ENCODE measurements around the gene TST. TPM values are rescaled to one million over a fixed set of nuclear protein-coding genes. Genes with fewer than 3 reads are reported as not detected.

The TST gene
- polyA plus RNA-seq, 1 of the 3 experiments (the other 2 are of a cell fraction), result 49.4 TPM

DNA sequence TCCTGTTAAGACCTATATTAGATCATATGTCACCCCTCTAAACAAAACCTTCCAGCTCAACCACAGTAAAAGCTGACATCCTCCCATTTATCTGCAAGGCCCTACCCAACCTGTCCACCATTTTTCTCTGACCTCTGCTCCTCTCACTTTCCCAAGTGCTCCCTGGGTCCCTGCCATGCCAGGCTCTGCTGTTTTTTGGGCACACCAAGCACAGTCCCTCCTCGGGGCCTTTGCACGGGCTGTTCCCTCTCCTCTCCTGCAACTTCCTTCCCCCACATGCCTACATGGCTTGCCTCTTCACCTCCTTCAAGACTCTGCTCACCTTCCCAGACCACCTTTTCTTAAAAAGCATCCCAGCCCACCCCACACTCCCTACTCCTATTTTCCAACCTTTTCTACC, 9.8 kb downstream of the TST start:
- H3K27me3 ChIP-seq (ENCODE audit: insufficient read depth), result peaks cover 8% of the 10 kb centered on the region; the same call in 1 of the 2 replicates
- no peak overlapping the region for H2AFZ ChIP-seq (ENCODE audit: low read depth)
- no peaks in the 10 kb centered on the region for H3K9me3 ChIP-seq
- no peaks in the 10 kb centered on the region for H3K9me2 ChIP-seq
- H3K79me2 ChIP-seq (ENCODE audit: insufficient read depth), result no peaks in the 10 kb centered on the region
- no peaks in the 10 kb centered on the region for H3F3A ChIP-seq (replicated peaks; ENCODE audit: insufficient read depth)
- no peaks in the 10 kb centered on the region for H4K20me1 ChIP-seq (ENCODE audit: insufficient read depth)
- H3K4me2 ChIP-seq, result no peak overlapping the region
- DNase-seq, result no peak
- ChIA-PET POLR2A (no interaction called here), CTCF (interaction anchor here (1.0 kb wide), 1 partner anchor 11 kb away, joined by 5 read pairs; no protein-coding TSS in a partner anchor)
- no peak overlapping the region for H3K27ac ChIP-seq (ENCODE audit: low read depth in 2 of 2, low read length in 1 of 2)
- H3K36me3 ChIP-seq (replicated peaks in 1 of 2; ENCODE audit: control insufficient read depth in 1 of 2, insufficient read depth in 2 of 2, low read length in 1 of 2), result no peaks in the 10 kb centered on the region
- no peak overlapping the region for H3K4me3 ChIP-seq (ENCODE audit: low read depth in 2 of 2, low read length in 1 of 2)
- 95% methylated on average over 2 of the region's 2 CpGs for WGBS (ENCODE audit: low lambda C conversion rate)
- H3K4me1 ChIP-seq (ENCODE audit: control insufficient read depth in 1 of 2, insufficient read depth in 2 of 2, low read depth in 1 of 2, low read length in 1 of 2), result no peaks in the 10 kb centered on the region
- TF ChIP-seq EP300 (IDR thresholded peaks at IDR 0.05; ENCODE audit: borderline replicate concordance in 1 of 2, low read depth in 1 of 2, low read length in 1 of 2), result no peak
- no peak for TF ChIP-seq RCOR1 (IDR thresholded peaks at IDR 0.05; ENCODE audit: low read length)
- TF ChIP-seq RFX5 (IDR thresholded peaks at IDR 0.05; ENCODE audit: low read length), result no peak
- no peak for TF ChIP-seq NFIC (IDR thresholded peaks at IDR 0.05; ENCODE audit: borderline replicate concordance)
- no peak for TF ChIP-seq TEAD4 (IDR thresholded peaks at IDR 0.05; ENCODE audit: borderline replicate concordance, insufficient read depth)
- TF ChIP-seq NRF1 (IDR thresholded peaks at IDR 0.05; ENCODE audit: low read depth, low read length), result no peak
- TF ChIP-seq ELF1 (IDR thresholded peaks at IDR 0.05), result no peak
- no peak for TF ChIP-seq FOXJ3 (CRISPR knock-in tag; IDR thresholded peaks at IDR 0.05)
- H3K9ac ChIP-seq, result no peak overlapping the region

DNA sequence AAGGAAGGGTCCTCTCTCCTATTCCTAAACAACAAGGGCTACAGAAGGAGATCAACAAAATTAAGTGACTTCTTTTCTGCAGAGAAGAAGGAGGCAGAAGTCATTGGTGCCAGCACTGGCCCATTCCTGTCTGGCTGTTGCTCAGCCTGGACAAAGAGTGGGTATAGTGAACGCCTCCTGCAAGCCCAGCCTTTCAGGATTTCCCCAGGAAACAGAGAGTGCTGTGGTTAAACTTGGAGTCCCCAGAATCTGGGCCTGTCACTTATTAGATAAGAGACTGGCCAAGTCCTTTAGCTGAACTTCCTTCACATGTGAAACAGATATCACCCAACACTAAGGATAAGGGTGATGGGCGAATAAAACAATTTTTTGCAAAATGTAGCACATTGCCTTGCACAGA, 10.9 kb downstream of the TST start:
- Histone ChIP-seq H3K27me3 (ENCODE audit: insufficient read depth) (peaks cover 8% of the 10 kb centered on the region; the same call in 1 of the 2 replicates), H3K9me2 (no peaks in the 10 kb centered on the region), H2AFZ (ENCODE audit: low read depth) (no peak overlapping the region), H3K9me3 (no peaks in the 10 kb centered on the region), H3K36me3 (replicated peaks in 1 of 2; ENCODE audit: control insufficient read depth in 1 of 2, insufficient read depth in 2 of 2, low read length in 1 of 2) (no peaks in the 10 kb centered on the region), H3F3A (replicated peaks; ENCODE audit: insufficient read depth) (no peaks in the 10 kb centered on the region), H3K4me2 (no peak overlapping the region), H3K4me3 (ENCODE audit: low read depth in 2 of 2, low read length in 1 of 2) (no peak overlapping the region), H3K27ac (ENCODE audit: low read depth in 2 of 2, low read length in 1 of 2) (no peak overlapping the region), H3K79me2 (ENCODE audit: insufficient read depth) (no peaks in the 10 kb centered on the region), H3K9ac (no peak overlapping the region), H3K4me1 (ENCODE audit: control insufficient read depth in 1 of 2, insufficient read depth in 2 of 2, low read depth in 1 of 2, low read length in 1 of 2) (no peaks in the 10 kb centered on the region), H4K20me1 (ENCODE audit: insufficient read depth) (no peaks in the 10 kb centered on the region)
- CTCF ChIA-PET, result interaction anchor here (1.0 to 1.2 kb wide), 3 partner anchors 9 to 36 kb away, joined by 3 to 6 read pairs (median 4); no protein-coding TSS in a partner anchor
- 53% methylated on average over 2 of the region's 2 CpGs for WGBS (ENCODE audit: low lambda C conversion rate)
- DNase-seq, result no peak
- TF ChIP-seq RXRA (IDR thresholded peaks at IDR 0.05; ENCODE audit: borderline replicate concordance, low read depth) (no peak), NRF1 (IDR thresholded peaks at IDR 0.05; ENCODE audit: low read depth, low read length) (no peak), YY1 (IDR thresholded peaks at IDR 0.05; ENCODE audit: low read depth) (no peak), RFX5 (IDR thresholded peaks at IDR 0.05; ENCODE audit: low read length) (no peak), RAD21 (IDR thresholded peaks at IDR 0.05; ENCODE audit: low read length) (no peak)
- TF ChIP-seq, protein P1, sequence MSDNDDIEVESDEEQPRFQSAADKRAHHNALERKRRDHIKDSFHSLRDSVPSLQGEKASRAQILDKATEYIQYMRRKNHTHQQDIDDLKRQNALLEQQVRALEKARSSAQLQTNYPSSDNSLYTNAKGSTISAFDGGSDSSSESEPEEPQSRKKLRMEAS (IDR thresholded peaks at IDR 0.05; ENCODE audit: low read depth), result no peak
- TF ChIP-seq, protein P2, sequence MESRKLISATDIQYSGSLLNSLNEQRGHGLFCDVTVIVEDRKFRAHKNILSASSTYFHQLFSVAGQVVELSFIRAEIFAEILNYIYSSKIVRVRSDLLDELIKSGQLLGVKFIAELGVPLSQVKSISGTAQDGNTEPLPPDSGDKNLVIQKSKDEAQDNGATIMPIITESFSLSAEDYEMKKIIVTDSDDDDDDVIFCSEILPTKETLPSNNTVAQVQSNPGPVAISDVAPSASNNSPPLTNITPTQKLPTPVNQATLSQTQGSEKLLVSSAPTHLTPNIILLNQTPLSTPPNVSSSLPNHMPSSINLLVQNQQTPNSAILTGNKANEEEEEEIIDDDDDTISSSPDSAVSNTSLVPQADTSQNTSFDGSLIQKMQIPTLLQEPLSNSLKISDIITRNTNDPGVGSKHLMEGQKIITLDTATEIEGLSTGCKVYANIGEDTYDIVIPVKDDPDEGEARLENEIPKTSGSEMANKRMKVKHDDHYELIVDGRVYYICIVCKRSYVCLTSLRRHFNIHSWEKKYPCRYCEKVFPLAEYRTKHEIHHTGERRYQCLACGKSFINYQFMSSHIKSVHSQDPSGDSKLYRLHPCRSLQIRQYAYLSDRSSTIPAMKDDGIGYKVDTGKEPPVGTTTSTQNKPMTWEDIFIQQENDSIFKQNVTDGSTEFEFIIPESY (IDR thresholded peaks at IDR 0.05; ENCODE audit: borderline replicate concordance, low read depth), result no peak
- POLR2A ChIA-PET, result no interaction called here

All from SK-N-SH (cell line).